ENCODE data around the gene SPAG6.
"Not testable (repeated sequence)": the region's sequence is repeated elsewhere in the genome, so short reads cannot be mapped to it uniquely, and the experiment has no call there.

The SPAG6 gene

DNA sequence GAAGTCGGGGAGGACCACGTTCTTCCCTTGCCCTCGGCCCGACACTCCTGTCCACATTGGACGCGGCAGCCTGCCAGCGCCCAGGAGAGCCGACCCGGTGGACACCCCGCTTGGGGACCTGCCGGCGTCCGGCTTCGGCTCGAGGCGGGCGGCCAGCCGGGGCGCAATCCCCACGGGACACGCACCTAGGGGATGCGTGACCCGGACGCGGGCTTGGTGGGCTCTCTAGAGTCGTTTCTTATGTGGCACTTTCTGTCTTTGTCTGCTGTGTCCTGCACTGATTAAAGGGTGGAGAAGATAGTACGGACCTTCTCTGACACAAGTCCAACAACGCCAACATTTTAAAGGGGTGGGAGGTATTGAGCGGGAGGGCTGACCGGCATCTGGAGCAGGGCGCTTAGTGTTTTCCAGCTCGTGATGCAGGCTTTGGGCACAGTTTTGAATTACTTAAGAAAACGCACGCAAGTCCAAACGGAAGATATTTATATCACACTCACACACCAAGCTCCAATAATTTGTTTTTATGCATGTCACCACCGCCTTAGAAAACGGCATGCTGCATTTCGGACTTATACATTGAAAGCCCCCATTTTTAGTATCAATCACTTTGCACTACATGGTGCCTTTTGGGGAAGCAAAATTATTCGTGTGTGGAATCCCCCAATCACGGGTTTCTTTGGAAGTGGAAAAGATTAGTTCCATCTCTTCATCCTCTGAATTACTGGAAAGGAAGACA is 3.9 kb upstream of the SPAG6 start:
- DNase-seq (ENCODE audit: low spot score): no peak

DNA sequence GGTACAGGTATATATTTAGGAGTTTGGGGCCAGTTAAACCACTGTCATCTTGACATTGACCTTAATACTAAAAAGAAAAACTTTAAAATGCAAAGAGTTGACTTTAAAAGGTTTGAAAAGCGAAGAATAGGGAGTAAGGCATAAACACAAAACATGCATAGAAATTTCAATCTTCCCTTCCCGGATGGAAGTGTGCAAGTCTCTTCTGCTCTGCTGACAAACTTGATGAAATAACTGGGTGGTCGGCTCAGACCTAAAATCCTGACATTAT is 3.4 kb upstream of the SPAG6 start:
- no peak for DNase-seq (ENCODE audit: low spot score)

DNA sequence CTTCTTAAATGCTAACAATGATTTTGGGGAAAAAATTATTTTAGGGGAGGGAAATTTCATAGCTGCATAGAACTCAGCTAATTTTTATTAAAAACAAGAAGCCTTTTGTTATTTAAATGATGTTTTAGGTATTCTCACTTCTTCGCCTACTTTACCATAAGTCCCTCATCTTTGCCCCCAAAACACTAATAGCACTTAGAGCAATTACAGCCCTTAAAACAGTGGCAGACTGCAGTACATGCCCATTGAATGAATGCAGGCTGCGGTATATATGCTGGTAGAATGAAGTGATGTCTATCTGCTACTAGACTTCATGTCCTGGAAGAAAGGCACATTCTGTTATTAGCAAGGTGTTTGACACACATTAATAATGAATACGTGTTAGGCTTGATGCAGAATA is 2.9 kb upstream of the SPAG6 start:
- peak; percentile 17 for DNase-seq (ENCODE audit: low spot score)

DNA sequence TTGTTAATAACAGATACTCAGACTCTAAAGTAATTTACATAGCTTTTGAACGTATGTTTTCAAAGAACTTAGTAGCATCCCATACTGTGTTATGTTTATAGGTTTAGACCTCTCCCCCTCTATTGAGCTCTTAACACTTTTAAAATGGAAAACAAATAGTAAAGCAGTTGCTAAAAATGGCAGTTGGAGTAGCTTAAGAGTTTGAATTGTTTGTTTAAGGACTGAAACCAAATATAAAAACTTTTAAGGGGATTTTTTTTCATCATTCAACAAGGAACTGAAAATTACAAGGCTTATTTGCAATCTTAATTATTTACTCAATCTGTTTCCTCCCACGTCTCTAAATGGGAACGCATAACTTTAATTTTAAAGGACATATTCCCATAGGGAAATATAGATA is 1.6 kb upstream of the SPAG6 start:
- no peak for DNase-seq (ENCODE audit: low spot score)

DNA sequence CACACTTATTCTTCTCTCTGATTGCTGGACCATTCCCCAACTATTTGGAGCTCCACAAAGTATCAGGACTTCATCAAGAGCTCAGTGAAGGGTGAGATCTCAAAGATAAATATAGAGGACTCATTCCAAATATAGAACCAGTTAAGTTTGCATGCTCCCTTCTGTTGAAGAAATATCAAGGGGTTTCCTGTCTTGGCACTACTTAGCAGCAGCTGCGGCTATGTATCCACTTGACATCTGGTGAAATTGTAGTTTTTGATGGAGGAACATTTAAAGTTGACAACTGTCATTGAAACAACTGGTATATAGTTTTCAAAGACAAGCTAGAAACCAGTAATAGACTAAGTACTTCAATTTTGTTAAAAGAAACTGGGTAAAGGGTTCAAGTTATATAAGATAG is 1.0 kb upstream of the SPAG6 start:
- DNase-seq (ENCODE audit: low spot score): no peak

DNA sequence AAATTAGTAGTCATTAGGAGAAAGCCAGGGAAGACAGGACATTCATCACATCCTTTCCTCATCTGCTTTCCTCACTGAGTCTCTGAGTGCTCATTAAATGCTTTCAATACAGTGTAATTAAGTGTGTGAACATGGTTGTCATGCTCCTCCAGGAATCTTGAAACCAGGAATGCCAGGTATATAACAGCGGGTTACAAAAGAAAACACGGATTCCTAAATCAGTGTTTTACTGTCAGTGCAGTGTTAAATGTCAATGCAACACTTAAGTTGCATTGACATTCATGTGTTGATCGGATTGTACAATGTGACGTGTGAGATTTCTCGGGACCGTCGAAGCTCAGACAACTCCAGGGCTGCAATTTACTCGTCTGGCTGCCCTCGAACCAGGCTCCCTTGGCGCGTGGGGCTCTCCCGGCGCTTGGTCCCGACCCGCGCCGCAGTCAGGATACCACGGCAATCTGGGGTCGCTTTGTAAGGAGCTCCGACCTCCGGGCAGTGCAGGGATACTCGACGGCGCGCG is 455 bp upstream of the SPAG6 start:
- DNase-seq (ENCODE audit: low spot score): no peak

DNA sequence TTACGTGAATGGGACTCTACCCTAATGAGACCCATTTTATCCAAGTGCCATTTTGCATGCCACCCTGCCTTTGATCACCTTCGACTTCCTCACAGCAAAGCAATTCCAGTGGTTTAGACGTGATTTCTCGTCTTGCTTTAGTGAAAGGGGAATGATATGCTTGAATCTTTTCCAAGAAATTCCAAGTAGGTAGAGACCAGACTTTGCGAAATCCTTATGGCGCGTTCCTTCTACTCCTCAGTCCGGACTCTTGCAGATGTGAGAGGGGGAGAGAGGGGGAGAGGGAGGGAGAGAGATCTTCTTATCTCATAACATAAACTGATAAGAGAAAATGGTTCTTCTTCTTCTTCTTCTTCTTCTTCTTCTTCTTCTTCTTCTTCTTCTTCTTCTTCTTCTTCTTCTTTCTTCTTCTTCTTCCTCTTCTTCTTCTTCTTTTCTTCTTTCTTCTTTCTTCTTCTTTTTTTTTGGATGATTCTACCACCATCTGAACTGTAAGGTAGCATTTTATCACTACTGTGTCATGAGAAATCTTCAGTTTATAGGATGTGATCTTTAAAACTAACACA is 883 bp downstream of the SPAG6 start:
- no peak for DNase-seq (ENCODE audit: low spot score)

DNA sequence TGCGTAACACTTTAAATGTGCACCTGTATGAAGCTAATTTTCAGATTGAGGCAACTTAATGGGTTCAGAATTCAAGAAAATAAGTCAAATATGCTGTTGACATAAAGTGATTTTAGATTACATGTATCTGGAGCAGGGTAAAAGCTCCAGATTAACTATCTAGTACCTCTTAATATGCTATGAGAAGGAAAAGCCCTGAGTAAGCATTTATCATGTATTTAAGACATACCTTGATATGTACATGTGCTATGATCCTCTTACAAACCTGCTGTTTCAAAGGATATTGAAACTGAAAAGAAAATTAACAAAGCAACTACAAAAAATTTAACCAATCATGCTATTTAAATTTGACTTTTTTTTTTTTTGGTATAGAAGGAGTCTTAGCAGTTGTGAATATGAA is 4.5 kb downstream of the SPAG6 start:
- DNase-seq (ENCODE audit: low spot score): no peak

DNA sequence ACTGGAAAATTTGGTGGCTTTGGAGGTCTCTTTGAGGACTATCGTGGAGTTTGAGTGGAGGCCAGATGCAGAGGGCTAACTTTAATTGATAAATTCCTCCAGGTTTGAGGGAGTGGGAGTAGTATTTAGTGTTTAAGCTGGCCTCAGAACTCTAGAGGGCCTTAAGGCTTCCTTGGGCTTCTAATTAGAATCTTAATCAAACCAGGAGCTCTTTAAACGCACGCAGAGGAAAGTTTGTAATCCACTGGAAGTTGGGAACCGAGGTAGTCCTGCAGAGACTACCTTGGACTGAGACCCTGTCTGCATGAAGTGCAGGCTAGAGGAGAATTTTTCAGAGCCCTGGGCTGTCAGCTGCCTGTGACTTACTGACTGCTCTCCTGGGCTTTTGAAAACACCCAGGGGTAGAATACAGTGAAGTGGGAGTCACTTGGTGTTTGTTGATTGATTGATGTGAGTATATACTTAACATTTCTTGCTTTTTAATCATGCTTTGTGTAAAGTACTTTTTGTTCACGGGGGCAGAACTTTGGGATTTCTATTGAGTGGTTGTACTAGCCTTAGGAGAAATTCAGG is 5.9 kb downstream of the SPAG6 start:
- no peak for DNase-seq (ENCODE audit: low spot score)

DNA sequence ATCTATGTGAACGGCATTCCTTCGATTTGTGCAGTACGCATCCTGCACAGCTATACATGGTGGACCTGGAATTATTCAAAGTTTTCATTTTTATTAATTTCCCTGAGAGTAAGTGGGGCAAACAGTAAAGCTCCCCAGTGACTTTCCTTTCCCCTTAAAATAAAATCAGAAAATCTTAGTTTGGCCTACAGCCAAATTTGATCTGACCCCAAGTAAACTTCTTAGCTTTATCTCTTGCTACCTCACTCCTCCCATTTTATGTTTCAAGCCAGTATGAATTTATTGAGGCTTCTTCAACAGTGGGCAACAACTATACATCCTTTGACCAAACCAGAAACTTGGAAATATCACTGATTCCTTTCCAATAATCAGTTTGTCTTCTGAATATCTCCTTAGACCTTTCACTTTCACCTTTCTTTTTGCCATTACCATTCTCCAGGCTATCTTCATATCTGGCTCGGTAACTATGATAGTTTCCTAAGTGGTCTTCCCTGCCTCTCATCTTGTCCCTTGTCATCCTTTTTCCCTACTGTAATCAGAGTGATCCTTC is 11.1 kb downstream of the SPAG6 start:
- no peak for DNase-seq (ENCODE audit: low spot score)

DNA sequence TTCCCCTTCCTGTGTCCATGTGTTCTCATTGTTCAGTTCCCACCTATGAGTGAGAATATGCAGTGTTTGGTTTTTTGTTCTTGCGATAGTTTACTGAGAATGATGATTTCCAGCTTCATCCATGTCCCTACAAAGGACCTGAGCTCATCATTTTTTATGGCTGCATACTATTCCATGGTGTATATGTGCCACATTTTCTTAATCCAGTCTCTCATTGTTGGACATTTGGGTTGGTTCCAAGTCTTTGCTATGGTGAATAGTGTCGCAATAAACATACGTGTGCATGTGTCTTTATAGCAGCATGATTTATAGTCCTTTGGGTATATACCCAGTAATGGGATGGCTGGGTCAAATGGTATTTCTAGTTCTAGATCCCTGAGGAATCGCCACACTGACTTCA is 12.5 kb downstream of the SPAG6 start:
- not testable (repeated sequence) for DNase-seq (ENCODE audit: low spot score)

DNA sequence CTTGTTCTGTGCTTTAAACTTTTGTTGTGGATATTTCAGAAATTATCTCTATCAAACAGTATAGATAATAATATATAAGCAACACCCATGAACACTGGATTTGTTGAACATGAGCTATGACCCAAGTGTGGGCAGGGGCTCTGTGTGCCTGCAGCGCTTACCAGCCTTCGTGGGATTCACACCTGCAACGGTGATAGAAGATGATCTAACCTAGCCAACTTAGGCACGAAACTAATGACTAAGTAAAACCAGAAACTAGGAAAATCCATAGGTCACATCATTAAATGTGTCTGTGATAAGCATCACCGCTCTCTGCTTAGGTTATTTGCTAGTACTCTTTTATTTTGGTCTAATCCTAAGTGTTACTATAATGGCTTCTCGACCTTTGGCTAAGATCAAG is 18.0 kb downstream of the SPAG6 start:
- DNase-seq (ENCODE audit: low spot score): no peak

DNA sequence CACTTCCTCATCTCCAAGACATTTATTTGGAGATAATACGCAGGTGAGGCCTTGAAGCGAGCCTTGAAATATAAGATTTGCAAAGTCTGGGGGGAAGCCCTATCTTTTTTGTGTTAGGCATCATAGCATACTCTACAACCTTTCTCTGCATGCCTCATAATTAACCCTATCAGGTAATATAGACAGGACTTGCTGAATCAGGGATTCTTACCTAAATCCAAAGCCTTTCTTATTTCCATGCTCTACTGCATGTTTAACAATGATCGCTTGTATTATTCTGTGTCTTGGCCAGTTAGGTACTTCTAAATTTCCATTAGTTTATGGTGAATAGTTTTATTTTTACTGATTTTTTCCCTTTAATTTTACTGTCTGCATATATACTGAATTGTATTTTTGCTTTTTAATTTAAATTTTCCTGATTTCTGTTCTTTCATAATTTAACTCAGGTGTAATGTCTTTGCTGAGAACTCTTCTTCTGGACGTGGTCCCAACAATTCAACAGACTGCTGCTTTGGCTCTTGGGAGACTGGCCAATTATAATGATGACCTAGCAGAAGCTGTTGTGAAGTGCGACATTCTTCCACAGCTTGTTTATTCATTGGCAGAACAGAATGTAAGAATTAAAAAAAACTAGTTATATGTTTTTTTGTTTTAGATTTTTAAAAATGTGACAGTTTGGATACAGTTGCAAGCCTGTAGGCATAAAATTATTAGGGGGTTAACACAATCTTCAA is 19.3 kb downstream of the SPAG6 start:
- no peak for DNase-seq (ENCODE audit: low spot score)

DNA sequence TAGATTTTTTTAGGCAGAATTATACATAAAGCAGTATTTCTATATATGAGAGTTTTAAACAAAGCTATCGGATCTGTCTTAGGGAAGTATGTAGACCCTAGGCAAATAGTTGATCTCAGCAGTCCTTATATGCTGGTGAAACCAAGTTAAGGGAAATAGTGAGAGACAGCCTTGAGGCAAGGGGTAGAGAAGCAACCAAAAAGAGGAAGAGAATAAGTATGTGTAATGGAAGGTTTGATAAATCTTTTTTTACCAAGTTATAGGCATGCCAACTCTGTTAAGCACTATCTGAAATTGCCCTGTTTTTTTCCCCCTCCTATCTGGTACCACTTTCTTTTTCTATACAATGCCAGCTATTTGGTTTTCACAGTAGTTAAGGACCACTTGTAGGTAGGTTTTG is 19.9 kb downstream of the SPAG6 start:
- DNase-seq (ENCODE audit: low spot score): no peak

DNA sequence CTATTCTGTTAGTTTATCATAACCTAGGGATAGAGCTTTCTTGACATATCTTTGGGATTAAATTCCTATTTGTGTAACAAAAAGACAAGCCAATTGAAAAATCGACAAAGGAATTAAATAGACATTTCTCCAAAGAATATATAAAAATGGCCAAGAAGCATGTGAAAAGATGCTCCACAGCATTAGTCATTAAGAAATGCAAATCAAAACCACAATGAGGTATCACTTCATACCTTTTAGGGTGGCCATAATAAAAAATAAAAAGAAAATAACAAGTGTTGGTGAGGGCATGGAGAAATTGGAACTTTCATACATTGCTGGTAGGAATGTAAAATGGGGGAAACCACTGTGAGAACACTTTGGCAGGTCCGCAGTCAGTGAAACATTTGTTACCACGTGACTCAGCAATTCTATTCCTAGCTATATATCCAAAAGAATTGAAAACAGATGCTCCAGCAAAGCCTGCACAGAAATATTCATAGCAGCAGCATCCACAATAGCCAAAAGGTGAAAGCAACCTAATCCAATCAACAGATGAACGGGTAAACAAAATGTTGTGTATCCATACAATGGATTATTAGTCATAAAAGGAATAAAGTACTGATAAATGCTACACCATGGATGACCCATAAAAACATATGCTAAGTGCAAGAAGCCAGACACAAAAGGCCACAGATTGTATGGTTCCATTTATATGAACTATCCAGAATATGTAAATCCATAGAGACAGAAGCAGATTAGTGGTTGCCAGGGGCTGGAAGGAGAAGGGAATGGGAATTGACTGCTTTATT is 20.5 kb downstream of the SPAG6 start:
- DNase-seq (ENCODE audit: low spot score): no peak

DNA sequence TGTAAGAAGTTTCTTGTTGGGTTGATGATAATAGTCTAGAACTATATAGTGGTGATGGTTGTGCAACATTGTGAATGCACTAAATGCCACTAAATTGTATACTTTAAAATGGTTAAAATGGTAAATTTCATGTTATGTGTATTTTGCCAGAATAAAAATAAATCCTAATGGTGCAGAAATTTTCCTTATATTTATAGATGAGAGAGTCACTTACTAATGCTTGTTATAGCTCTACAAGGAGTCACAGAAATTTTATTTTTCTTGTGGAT is 21.1 kb downstream of the SPAG6 start:
- DNase-seq (ENCODE audit: low spot score): no peak

DNA sequence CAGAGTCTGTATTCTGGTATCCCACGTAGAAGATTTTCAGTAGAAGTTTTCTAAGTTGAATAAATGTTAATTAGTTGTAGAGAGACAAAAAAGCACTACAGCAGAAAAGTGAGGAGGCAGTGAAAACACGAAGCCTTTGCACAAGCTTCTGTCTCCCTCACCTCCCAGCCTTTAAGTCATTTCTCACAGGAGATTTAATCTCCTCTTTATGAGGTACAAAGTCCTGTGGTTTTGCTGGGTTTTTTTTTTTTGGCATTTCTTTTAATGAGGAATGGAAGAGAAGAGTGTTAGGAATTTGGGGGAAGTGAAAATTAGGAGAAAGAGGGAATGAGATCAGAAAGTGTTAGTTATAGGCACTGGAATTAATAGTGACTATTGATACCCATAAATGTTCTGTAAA is 21.5 kb downstream of the SPAG6 start:
- DNase-seq (ENCODE audit: low spot score): no peak

DNA sequence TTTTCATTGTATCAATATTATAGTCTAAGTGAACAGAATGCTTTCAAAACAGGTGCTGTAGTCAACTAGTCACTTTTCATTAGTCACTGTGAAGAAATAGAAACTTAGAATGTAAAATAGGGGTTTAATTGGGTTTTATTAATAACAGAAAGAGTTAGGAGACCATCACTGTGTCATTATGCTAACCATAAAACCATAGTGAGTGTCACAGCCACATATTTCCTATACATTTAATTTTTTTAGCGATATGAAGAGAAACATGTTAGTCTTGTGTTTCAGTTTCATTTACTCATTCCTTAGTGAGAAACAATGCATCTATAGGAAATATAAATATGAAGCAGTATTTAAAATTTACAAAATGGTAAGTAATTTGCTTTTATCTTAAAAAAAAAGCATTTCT is 22.2 kb downstream of the SPAG6 start:
- no peak for DNase-seq (ENCODE audit: low spot score)

DNA sequence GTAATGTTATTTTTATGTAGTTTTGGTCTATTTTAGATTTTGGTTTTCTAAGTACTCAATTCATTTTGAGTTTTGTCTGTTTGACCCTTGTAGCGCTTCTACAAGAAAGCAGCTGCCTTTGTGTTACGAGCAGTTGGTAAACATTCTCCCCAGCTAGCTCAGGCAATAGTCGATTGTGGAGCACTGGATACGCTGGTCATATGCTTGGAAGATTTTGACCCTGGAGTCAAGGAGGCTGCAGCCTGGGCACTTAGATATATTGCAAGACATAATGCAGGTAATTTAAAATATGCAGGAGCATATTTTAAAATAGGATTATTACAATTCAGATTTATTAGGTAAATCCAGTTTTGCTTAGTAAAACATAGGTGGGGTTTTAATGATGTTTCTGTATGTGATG is 23.1 kb downstream of the SPAG6 start:
- no peak for DNase-seq (ENCODE audit: low spot score)

DNA sequence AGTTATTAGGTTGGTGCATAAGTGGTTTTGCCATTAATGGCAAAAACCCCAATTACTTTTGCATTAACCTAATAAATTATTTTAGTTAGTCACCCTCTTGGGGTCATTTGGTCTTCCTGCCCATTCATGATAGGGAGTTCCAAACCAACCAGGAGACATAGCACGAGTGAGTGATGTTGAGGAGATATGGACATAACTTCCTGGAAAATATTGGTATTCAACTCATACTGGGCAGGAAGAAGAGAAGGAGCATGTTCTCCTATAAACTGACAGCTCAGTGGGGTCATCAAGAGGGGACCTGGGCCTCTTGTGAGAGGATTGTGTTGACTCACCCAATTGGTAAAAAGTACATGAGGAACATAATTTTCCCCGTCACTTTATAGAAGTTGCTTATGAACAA is 23.7 kb downstream of the SPAG6 start:
- no peak for DNase-seq (ENCODE audit: low spot score)

DNA sequence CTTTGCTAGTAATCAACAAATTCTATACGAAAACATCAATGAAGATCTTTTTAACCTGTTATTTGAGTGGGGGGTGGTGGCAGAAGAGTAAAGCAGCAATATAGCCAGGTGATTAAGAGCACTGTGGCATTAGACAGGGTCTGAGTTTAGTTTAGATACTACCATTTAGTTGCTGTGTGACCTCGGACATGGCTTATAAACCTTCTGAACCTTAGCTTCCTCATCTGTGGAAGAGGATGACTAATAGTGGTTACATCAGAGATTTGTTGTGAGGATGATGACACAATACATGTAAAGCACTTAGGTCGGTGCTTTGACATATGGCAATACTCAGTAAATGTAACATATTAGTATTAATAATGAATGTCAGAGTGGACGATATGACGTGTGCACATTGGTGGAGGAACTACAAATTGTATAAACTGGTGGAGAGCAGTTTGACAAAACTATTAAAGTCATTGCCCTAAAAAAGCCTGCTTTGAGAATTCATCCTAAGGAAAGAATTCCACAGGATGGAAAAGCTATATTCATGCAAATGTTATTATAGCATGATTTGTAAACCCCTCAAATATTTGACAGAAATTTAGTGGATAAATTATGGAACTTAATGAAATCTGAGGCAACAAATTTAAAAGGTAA is 24.3 kb downstream of the SPAG6 start:
- no peak for DNase-seq (ENCODE audit: low spot score)

DNA sequence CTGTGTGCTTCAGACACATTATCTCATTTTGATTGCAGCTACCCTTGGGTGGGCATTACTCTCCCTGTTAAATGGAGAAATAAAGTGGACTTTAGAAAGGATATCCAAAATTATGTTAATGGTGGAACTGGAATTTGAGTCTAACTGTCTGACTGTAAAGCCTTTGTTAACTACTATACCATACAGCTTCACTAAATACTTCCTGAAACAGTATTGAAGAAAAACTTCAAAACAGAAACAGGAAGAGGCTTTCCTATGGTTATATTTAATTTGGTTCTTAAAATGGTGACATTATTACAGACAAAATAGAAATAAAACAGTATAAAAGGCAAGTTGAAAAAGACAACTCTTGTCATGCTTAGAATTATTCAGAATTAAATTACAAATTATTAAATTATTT is 25.0 kb downstream of the SPAG6 start:
- DNase-seq (ENCODE audit: low spot score): no peak

Data from hematopoietic multipotent progenitor cell treated with erythropoietin and hydrocortisone succinate and interleukin-3 and kit ligand, for 17 days (in vitro differentiated cells).